Neuronal stem cell (in vitro differentiated cells): ENCODE measurements around the gene CRTC2.

Experiments used
- DNase-seq: peaks from one replicate; pipeline ENCODE4 v3.0.0-alpha.2; 2013; ENCODE audit warnings: low spot score
- H2AFZ ChIP-seq: one replicate; pipeline ENCODE4 v1.6.1; 2013; ENCODE audit warnings: mild to moderate bottlenecking, low read length, inconsistent platforms
- H2AK5ac ChIP-seq: 2 replicates; pipeline ENCODE4 v1.6.1; 2013; ENCODE audit warnings: low read depth, mild to moderate bottlenecking, inconsistent platforms, low read length, moderate library complexity, mixed read lengths
- H2BK120ac ChIP-seq: 2 replicates; pipeline ENCODE4 v1.6.1; 2013; ENCODE audit warnings: low read depth, mild to moderate bottlenecking, inconsistent platforms, low read length, moderate library complexity, mixed read lengths
- H2BK12ac ChIP-seq: one replicate; pipeline ENCODE4 v1.6.1; 2013; ENCODE audit warnings: low read length, inconsistent platforms
- H2BK15ac ChIP-seq: 2 replicates; pipeline ENCODE4 v1.6.1; 2013; ENCODE audit warnings: mild to moderate bottlenecking, low read length, inconsistent platforms, mixed read lengths
- H2BK5ac ChIP-seq: one replicate; pipeline ENCODE4 v1.6.1; 2013; ENCODE audit warnings: inconsistent platforms, mild to moderate bottlenecking, low read length, moderate library complexity
- H3K14ac ChIP-seq: one replicate; pipeline ENCODE4 v1.6.1; 2013; ENCODE audit warnings: low read length, inconsistent platforms
- H3K18ac ChIP-seq: 2 replicates; pipeline ENCODE4 v1.6.1; 2013; ENCODE audit warnings: low read length, inconsistent platforms
- H3K23ac ChIP-seq: 2 replicates; pipeline ENCODE4 v1.6.1; 2013; ENCODE audit warnings: low read depth, mild to moderate bottlenecking, mixed read lengths, low read length, inconsistent platforms; ENCODE audit not compliant: poor library complexity
- H3K27ac ChIP-seq: replicated peaks from 3 replicates; pipeline ENCODE4 v1.5.1; 2013; ENCODE audit warnings: low read length, inconsistent platforms
- H3K27me3 ChIP-seq, 3 experiments: 2 replicates each; pipeline ENCODE4 v1.6.1; 2013; ENCODE audit warnings: low read length in 3 of 3, mild to moderate bottlenecking in 2 of 3, inconsistent platforms in 1 of 3, low read depth in 1 of 3, mixed read lengths in 1 of 3, moderate library complexity in 1 of 3; ENCODE audit not compliant: control insufficient read depth in 3 of 3, insufficient read depth in 3 of 3
- H3K36me3 ChIP-seq, 2 donors: replicated peaks in 1 of 2; 2 replicates each; pipeline ENCODE4 v1.6.1; 2013; ENCODE audit warnings: low read length in 2 of 2; ENCODE audit not compliant: control insufficient read depth in 2 of 2, insufficient read depth in 2 of 2
- H3K4ac ChIP-seq: 2 replicates; pipeline ENCODE4 v1.6.1; 2013; ENCODE audit warnings: inconsistent platforms, mild to moderate bottlenecking, low read length, moderate library complexity
- H3K4me1 ChIP-seq, 2 donors: 1 replicate in 1 of 2; 2 replicates in 1 of 2; pipeline ENCODE4 v1.6.1; 2013; ENCODE audit warnings: low read length in 2 of 2, low read depth in 1 of 2; ENCODE audit not compliant: control insufficient read depth in 2 of 2, insufficient read depth in 1 of 2
- H3K4me2 ChIP-seq: one replicate; pipeline ENCODE4 v1.6.1; 2013; ENCODE audit warnings: mild to moderate bottlenecking, low read length, inconsistent platforms; ENCODE audit not compliant: insufficient read depth, poor library complexity, severe bottlenecking
- H3K4me3 ChIP-seq, 2 donors: 2 replicates each; pipeline ENCODE4 v1.5.1; 2013; ENCODE audit warnings: low read length in 2 of 2, mild to moderate bottlenecking in 2 of 2, inconsistent platforms in 1 of 2, moderate library complexity in 1 of 2
- H3K79me1 ChIP-seq: one replicate; pipeline ENCODE4 v1.6.1; 2013; ENCODE audit warnings: low read depth, mild to moderate bottlenecking, inconsistent platforms, low read length, moderate library complexity
- H3K9ac ChIP-seq: one replicate; pipeline ENCODE4 v1.6.1; 2013; ENCODE audit warnings: mild to moderate bottlenecking, low read depth, low read length, inconsistent platforms; ENCODE audit not compliant: poor library complexity
- H3K9me3 ChIP-seq, 2 donors: replicated peaks in 1 of 2; 2 replicates each; pipeline versions ENCODE3 to v1.6.1; 2013; ENCODE audit warnings: low read length in 2 of 2, mild to moderate bottlenecking in 2 of 2, inconsistent platforms in 1 of 2, low read depth in 1 of 2, mixed read lengths in 1 of 2, moderate library complexity in 1 of 2; ENCODE audit not compliant: control insufficient read depth in 2 of 2, insufficient read depth in 1 of 2
- H4K8ac ChIP-seq: one replicate; pipeline ENCODE4 v1.6.1; 2013; ENCODE audit warnings: low read depth, mild to moderate bottlenecking, inconsistent platforms, low read length, moderate library complexity
- H4K91ac ChIP-seq: one replicate; pipeline ENCODE4 v1.6.1; 2013; ENCODE audit warnings: low read length, low read depth, mild to moderate bottlenecking, inconsistent platforms; ENCODE audit not compliant: poor library complexity
- WGBS, 2 donors: extraction: QIAGEN DNeasy Blood & Tissue Kit; methylation state at CpG; one replicate each; pipeline ENCODE4 v1.1.7; 2013; ENCODE audit warnings: missing lambda C conversion rate in 2 of 2, mixed read lengths in 1 of 2; ENCODE audit not compliant: insufficient read length in 2 of 2, insufficient replicate concordance in 1 of 2; ENCODE audit errors: extremely low coverage in 2 of 2; 5-methylcytosine and 5-hydroxymethylcytosine counted together

Gene CRTC2

GRCh38 chr1:153951183-153951582 is 7.2 kb downstream of the CRTC2 start:
- Histone ChIP-seq H3K4me3 (no peak overlapping the region), H3K9me3 (no peaks in the 10 kb centered on the region), H2AK5ac (no peak overlapping the region), H3K4ac (no peak overlapping the region), H3K27me3 (no peaks in the 10 kb centered on the region), H3K9ac (no peak overlapping the region), H3K36me3 (peaks cover 27 to 73% of the 10 kb centered on the region in 2 donors), H3K4me2 (no peak overlapping the region), H4K8ac (no peak overlapping the region), H2BK120ac (no peak overlapping the region), H2BK15ac (no peak overlapping the region), H3K18ac (no peak overlapping the region), H3K27ac (no peak overlapping the region), H3K4me1 (peaks cover 2 to 3% of the 10 kb centered on the region in 2 donors), H3K23ac (peak overlapping the region; percentile 47), H2BK12ac (no peak overlapping the region), H2BK5ac (peak overlapping the region; percentile 13), H2AFZ (no peak overlapping the region), H3K14ac (no peak overlapping the region), H4K91ac (no peak overlapping the region), H3K79me1 (peaks cover 4% of the 10 kb centered on the region)
- WGBS, 2 donors, result no CpG with 5 or more reads among the region's 11 CpGs
- no peak for DNase-seq

- Histone ChIP-seq H3K9me3 (no peaks in the 10 kb centered on the region), H2BK15ac (no peak within 1 kb of the TSS), H3K27me3 (peaks cover 0 to 3% (median 0%) of the 10 kb centered on the region in 3 experiments), H3K18ac (peak within 1 kb of the TSS; percentile 88), H3K9ac (peak within 1 kb of the TSS; percentile 88), H4K8ac (no peak within 1 kb of the TSS), H3K4ac (no peak within 1 kb of the TSS), H2BK5ac (no peak within 1 kb of the TSS), H2BK120ac (no peak within 1 kb of the TSS), H3K79me1 (peaks cover 4% of the 10 kb centered on the region), H3K36me3 (peaks cover 17 to 77% of the 10 kb centered on the region in 2 donors), H3K27ac (no peak within 1 kb of the TSS), H2AK5ac (peak within 1 kb of the TSS; percentile 64), H3K23ac (peak within 1 kb of the TSS; percentile 82), H3K14ac (no peak within 1 kb of the TSS), H4K91ac (no peak within 1 kb of the TSS), H3K4me2 (peak within 1 kb of the TSS; percentile 99), H3K4me3 (peak within 1 kb of the TSS; percentile 89 to 94), H2BK12ac (no peak within 1 kb of the TSS), H2AFZ (peak within 1 kb of the TSS; percentile 89), H3K4me1 (peaks cover 7 to 13% of the 10 kb centered on the region in 2 donors)
- DNase-seq, result peak; percentile 76
- WGBS, 2 donors, result no CpG with 5 or more reads among the region's 28 CpGs
These were observed 11.7 kb downstream of the CRTC2 start, which contains the start of gene DENND4B for GRCh38 chr1:153946622-153947241. Gene DENND4B, minus strand, starts transcription at chr1:153946718. Its CDS starts 2,344 bp downstream, at chr1:153944374.

GRCh38 chr1:153945795-153946621 is 12.4 kb downstream of the CRTC2 start:
- no peak overlapping the region for H4K91ac ChIP-seq
- H2BK15ac ChIP-seq, result no peak overlapping the region
- WGBS, 2 donors, result no CpG with 5 or more reads among the region's 95 CpGs
- peak overlapping the region; percentile 88 for H3K18ac ChIP-seq
- no peak overlapping the region for H3K27ac ChIP-seq
- H3K4me3 ChIP-seq, result peak overlapping the region; percentile 89 to 94
- peak overlapping the region; percentile 64 for H2AK5ac ChIP-seq
- no peak overlapping the region for H2BK5ac ChIP-seq
- peak overlapping the region; percentile 99 for H3K4me2 ChIP-seq
- no peak overlapping the region for H2BK120ac ChIP-seq
- peak overlapping the region; percentile 82 for H3K23ac ChIP-seq
- no peak overlapping the region for H2BK12ac ChIP-seq
- no peaks in the 10 kb centered on the region for H3K9me3 ChIP-seq
- DNase-seq, result no peak
- peaks cover 4% of the 10 kb centered on the region for H3K79me1 ChIP-seq
- peaks cover 14 to 77% of the 10 kb centered on the region in 2 donors for H3K36me3 ChIP-seq
- peaks cover 0 to 3% (median 0%) of the 10 kb centered on the region in 3 experiments for H3K27me3 ChIP-seq
- H3K9ac ChIP-seq, result peak overlapping the region; percentile 88
- peak overlapping the region; percentile 89 for H2AFZ ChIP-seq
- no peak overlapping the region for H4K8ac ChIP-seq
- H3K4ac ChIP-seq, result no peak overlapping the region
- H3K4me1 ChIP-seq, result peaks cover 7 to 13% of the 10 kb centered on the region in 2 donors
- no peak overlapping the region for H3K14ac ChIP-seq
